ENCODE data around the gene SCARF2. TPM values are rescaled to one million over a fixed set of nuclear protein-coding genes. Genes with fewer than 3 reads are reported as not detected.

Gene SCARF2
- total and polyA plus RNA-seq, 4 donors = 0.15 to 2.0 (median 1.7) TPM

GRCh38 chr22:20442485-20443284, 5.1 kb upstream of the SCARF2 start (continued):
- TF ChIP-seq, protein P1, sequence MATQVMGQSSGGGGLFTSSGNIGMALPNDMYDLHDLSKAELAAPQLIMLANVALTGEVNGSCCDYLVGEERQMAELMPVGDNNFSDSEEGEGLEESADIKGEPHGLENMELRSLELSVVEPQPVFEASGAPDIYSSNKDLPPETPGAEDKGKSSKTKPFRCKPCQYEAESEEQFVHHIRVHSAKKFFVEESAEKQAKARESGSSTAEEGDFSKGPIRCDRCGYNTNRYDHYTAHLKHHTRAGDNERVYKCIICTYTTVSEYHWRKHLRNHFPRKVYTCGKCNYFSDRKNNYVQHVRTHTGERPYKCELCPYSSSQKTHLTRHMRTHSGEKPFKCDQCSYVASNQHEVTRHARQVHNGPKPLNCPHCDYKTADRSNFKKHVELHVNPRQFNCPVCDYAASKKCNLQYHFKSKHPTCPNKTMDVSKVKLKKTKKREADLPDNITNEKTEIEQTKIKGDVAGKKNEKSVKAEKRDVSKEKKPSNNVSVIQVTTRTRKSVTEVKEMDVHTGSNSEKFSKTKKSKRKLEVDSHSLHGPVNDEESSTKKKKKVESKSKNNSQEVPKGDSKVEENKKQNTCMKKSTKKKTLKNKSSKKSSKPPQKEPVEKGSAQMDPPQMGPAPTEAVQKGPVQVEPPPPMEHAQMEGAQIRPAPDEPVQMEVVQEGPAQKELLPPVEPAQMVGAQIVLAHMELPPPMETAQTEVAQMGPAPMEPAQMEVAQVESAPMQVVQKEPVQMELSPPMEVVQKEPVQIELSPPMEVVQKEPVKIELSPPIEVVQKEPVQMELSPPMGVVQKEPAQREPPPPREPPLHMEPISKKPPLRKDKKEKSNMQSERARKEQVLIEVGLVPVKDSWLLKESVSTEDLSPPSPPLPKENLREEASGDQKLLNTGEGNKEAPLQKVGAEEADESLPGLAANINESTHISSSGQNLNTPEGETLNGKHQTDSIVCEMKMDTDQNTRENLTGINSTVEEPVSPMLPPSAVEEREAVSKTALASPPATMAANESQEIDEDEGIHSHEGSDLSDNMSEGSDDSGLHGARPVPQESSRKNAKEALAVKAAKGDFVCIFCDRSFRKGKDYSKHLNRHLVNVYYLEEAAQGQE (IDR thresholded peaks at IDR 0.05) = no peak
- no peak for TF ChIP-seq FOXA2 (IDR thresholded peaks at IDR 0.05)
- no peak for TF ChIP-seq JUND (IDR thresholded peaks at IDR 0.05)

GRCh38 chr22:20441631-20442484, 4.2 kb upstream of the SCARF2 start:
- TF ChIP-seq RAD21 (IDR thresholded peaks at IDR 0.05) = no peak
- no peak for TF ChIP-seq JUND (IDR thresholded peaks at IDR 0.05)
- no peak for TF ChIP-seq ZBTB33 (IDR thresholded peaks at IDR 0.05)
- TF ChIP-seq YY1 (IDR thresholded peaks at IDR 0.05) = no peak
- TF ChIP-seq RXRA (IDR thresholded peaks at IDR 0.05) = no peak
- Histone ChIP-seq H3K27ac (ENCODE audit: low read depth in 1 of 2, low read length in 2 of 2) (peak overlapping the region in 1 of 2 donors; percentile 2), H3K36me3 (ENCODE audit: control insufficient read depth in 4 of 4, insufficient read depth in 3 of 4, low read depth in 1 of 4, low read length in 3 of 4) (peaks cover 0 to 32% (median 10%) of the 10 kb centered on the region in 4 donors), H3K4me3 (ENCODE audit: low read depth in 1 of 3, low read length in 3 of 3) (no peak overlapping the region), H3K9ac (ENCODE audit: low read depth in 1 of 2, low read length in 2 of 2) (no peak overlapping the region), H3K4me1 (ENCODE audit: control insufficient read depth in 4 of 4, insufficient read depth in 4 of 4, low read length in 3 of 4) (peaks cover 2 to 16% (median 11%) of the 10 kb centered on the region in 4 donors), H3K9me3 (ENCODE audit: control insufficient read depth in 4 of 4, low read length in 3 of 4) (no peaks in the 10 kb centered on the region), H3K27me3 (ENCODE audit: control insufficient read depth in 4 of 4, insufficient read depth in 4 of 4, low read length in 3 of 4) (no peaks in the 10 kb centered on the region)
- 86% methylated on average over 21 of the region's 21 CpGs for WGBS
- DNase-seq (ENCODE audit: low spot score) = no peak

DNA sequence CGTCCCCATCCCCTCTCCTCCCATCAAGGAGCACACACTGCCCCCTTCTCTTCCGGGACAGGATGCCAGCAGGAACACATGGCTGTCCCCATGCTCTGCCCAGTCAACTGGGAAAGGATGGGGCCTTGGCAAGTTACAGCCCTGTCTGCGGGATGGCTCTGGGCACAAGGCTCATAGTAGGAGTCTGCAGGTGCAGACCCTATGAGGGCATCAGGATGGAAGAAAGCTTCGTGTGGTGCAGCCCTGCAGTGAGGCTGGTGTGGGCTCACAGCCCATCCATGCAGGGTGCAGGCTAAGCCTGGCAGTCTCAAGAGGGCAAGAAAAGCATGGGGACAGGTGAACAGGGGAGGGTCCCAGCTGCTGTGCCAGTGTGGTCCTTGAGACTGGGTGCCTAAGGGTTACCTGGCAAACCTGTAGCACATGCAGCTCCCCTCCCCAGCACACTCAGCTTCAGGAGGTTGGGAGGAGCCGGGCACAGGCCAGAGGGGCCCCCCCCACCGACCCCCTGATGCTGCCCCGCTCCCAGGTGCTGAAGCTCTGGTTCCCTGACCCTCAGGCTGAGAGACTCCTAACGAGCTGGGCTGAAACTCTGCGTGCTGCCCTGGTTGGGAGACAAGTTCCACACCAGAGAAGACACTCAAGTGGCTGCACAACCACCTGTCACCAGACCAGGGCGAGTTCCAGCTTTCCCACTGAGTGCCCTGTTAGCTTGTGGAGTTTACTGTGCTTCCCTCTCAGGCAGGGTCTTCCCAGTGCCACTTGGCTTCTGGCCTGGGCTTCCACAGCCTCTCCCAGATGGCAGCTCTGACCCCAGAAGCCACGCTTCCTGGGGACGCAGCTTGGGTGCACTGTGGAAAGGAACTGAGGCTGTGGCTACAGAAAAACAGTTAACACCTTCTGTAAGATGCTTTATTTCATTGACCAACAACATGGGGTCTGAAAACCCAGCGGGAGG, 3.3 kb upstream of the SCARF2 start:
- no peak overlapping the region for H3K27ac ChIP-seq (ENCODE audit: low read depth in 1 of 2, low read length in 2 of 2)
- peaks cover 0 to 28% (median 10%) of the 10 kb centered on the region in 4 donors for H3K36me3 ChIP-seq (ENCODE audit: control insufficient read depth in 4 of 4, insufficient read depth in 3 of 4, low read depth in 1 of 4, low read length in 3 of 4)
- no peaks in the 10 kb centered on the region for H3K27me3 ChIP-seq (ENCODE audit: control insufficient read depth in 4 of 4, insufficient read depth in 4 of 4, low read length in 3 of 4)
- H3K9me3 ChIP-seq (ENCODE audit: control insufficient read depth in 4 of 4, low read length in 3 of 4) = no peaks in the 10 kb centered on the region
- H3K4me3 ChIP-seq (ENCODE audit: low read depth in 1 of 3, low read length in 3 of 3) = no peak overlapping the region
- peaks cover 2 to 24% (median 13%) of the 10 kb centered on the region in 4 donors for H3K4me1 ChIP-seq (ENCODE audit: control insufficient read depth in 4 of 4, insufficient read depth in 4 of 4, low read length in 3 of 4)
- WGBS = 87% methylated on average over 13 of the region's 13 CpGs
- DNase-seq (ENCODE audit: low spot score) = no peak
- H3K9ac ChIP-seq (ENCODE audit: low read depth in 1 of 2, low read length in 2 of 2) = no peak overlapping the region
- TF ChIP-seq RAD21 (IDR thresholded peaks at IDR 0.05) = no peak
- no peak for TF ChIP-seq MAX (IDR thresholded peaks at IDR 0.05)
- no peak for TF ChIP-seq ZBTB33 (IDR thresholded peaks at IDR 0.05)
- no peak for TF ChIP-seq HNF4G (IDR thresholded peaks at IDR 0.05)
- no peak for TF ChIP-seq CTCF (IDR thresholded peaks at IDR 0.05; ENCODE audit: low read depth, low read length, missing input control)
- TF ChIP-seq RXRA (IDR thresholded peaks at IDR 0.05) = no peak
- no peak for TF ChIP-seq JUND (IDR thresholded peaks at IDR 0.05)
- no peak for TF ChIP-seq GABPA (IDR thresholded peaks at IDR 0.05 in 1 of 2, conservative IDR thresholded peaks at IDR 0.05 in 1 of 2)
- no peak for TF ChIP-seq ATF3 (IDR thresholded peaks at IDR 0.05)
- TF ChIP-seq SP1 (IDR thresholded peaks at IDR 0.05) = no peak
